Measurements from ENCODE around the gene CILP2.

CILP2 gene

GRCh38 chr19:19504754-19505668 is 33.1 kb upstream of the CILP2 start:
- DNase-seq = no peak

- DNase-seq = no peak
Measured at GRCh38 chr19:19505669-19506326, 32.3 kb upstream of the CILP2 start.

- DNase-seq = no peak
Measured at GRCh38 chr19:19506592-19506991, 31.5 kb upstream of the CILP2 start.

- DNase-seq = no peak
Measured at GRCh38 chr19:19507354-19507753, 30.7 kb upstream of the CILP2 start.

- no peak for DNase-seq
Measured at GRCh38 chr19:19508217-19508616, 29.8 kb upstream of the CILP2 start.

- DNase-seq = no peak
Measured at GRCh38 chr19:19510432-19510831, 27.6 kb upstream of the CILP2 start.

GRCh38 chr19:19513682-19514081 is 24.4 kb upstream of the CILP2 start:
- no peak for DNase-seq

- peak; percentile 81 for DNase-seq
Measured at GRCh38 chr19:19514215-19514657, 23.8 kb upstream of the CILP2 start.

GRCh38 chr19:19514881-19515641 is 23.0 kb upstream of the CILP2 start, which contains the start of gene TSSK6:
TSS of gene TSSK6 (minus strand) at chr19:19515548. CDS start at chr19:19515427, 121 bp downstream.
- DNase-seq = no peak

GRCh38 chr19:19515642-19516519 is 22.2 kb upstream of the CILP2 start, which contains the start of gene NDUFA13:
TSS of gene NDUFA13 (plus strand) at chr19:19516225. CDS start at chr19:19516239, 14 bp downstream.
- DNase-seq = peak; percentile 92

- no peak for DNase-seq
Measured at GRCh38 chr19:19517235-19517619, 20.8 kb upstream of the CILP2 start.

GRCh38 chr19:19520989-19521388 is 17.1 kb upstream of the CILP2 start:
- DNase-seq = no peak

- no peak for DNase-seq
Measured at GRCh38 chr19:19523177-19523576, 14.9 kb upstream of the CILP2 start.

GRCh38 chr19:19524053-19524452 is 14.0 kb upstream of the CILP2 start:
- no peak for DNase-seq

GRCh38 chr19:19525611-19526380 is 12.3 kb upstream of the CILP2 start:
- DNase-seq = no peak

GRCh38 chr19:19526581-19527370 is 11.3 kb upstream of the CILP2 start:
- DNase-seq = no peak

GRCh38 chr19:19527371-19527656 is 10.8 kb upstream of the CILP2 start:
- DNase-seq = no peak

GRCh38 chr19:19527674-19528625 is 10.1 kb upstream of the CILP2 start:
- no peak for DNase-seq
